CD8-positive, alpha-beta memory T cell (primary cell): Measurements from ENCODE around the gene SPRN. TPM values are rescaled to one million over a fixed set of nuclear protein-coding genes. Genes with fewer than 3 reads are reported as not detected.

Experiments
- CTCF ChIA-PET: fragments of 350-600 bp; sonication (Branson Sonifier 250); formaldehyde crosslinking; loops from one replicate; lab custom pipeline; 2021; ENCODE audit warnings: antibody characterized with exemption; lab: Charles Lee
- POLR2A ChIA-PET: fragments of 350-600 bp; sonication (Branson Sonifier 250); formaldehyde crosslinking; loops from one replicate; lab custom pipeline; 2021; ENCODE audit warnings: antibody characterized with exemption; lab: Charles Lee
- DNase-seq, 5 donors: peaks; one replicate each; pipeline versions ENCODE4 v3.0.0 to v3.0.0-alpha.2; 2020 to 2022; ENCODE audit warnings: mixed read lengths in 1 of 5
- H3K27ac ChIP-seq: one replicate; pipeline ENCODE4 v1.7.0; 2013; ENCODE audit warnings: low read depth, mild to moderate bottlenecking, low read length, moderate library complexity
- H3K27me3 ChIP-seq: 2 replicates; pipeline ENCODE4 v1.7.0; 2013; ENCODE audit warnings: low read length, mild to moderate bottlenecking; ENCODE audit not compliant: insufficient read depth, poor library complexity, severe bottlenecking
- H3K36me3 ChIP-seq: 2 replicates; pipeline ENCODE4 v1.7.0; 2013; ENCODE audit warnings: mild to moderate bottlenecking, low read length, moderate library complexity; ENCODE audit not compliant: insufficient read depth
- H3K4me1 ChIP-seq: 2 replicates; pipeline ENCODE4 v1.7.0; 2013; ENCODE audit warnings: mild to moderate bottlenecking, low read length, moderate library complexity; ENCODE audit not compliant: insufficient read depth
- H3K4me3 ChIP-seq: 2 replicates; pipeline ENCODE4 v1.7.0; 2013; ENCODE audit warnings: mild to moderate bottlenecking, low read length
- H3K9me3 ChIP-seq: 2 replicates; pipeline ENCODE4 v1.7.0; 2013; ENCODE audit warnings: mild to moderate bottlenecking, low read length
- H3K27ac Mint-ChIP-seq, 8 donors: one replicate each; pipeline ENCODE4 v1.8.0; 2020 to 2021; ENCODE audit warnings: mixed read lengths in 8 of 8, mild to moderate bottlenecking in 6 of 8, inconsistent platforms in 3 of 8, moderate library complexity in 3 of 8
- H3K27me3 Mint-ChIP-seq, 2 donors: one replicate each; pipeline ENCODE4 v1.8.0; 2020 to 2021; ENCODE audit warnings: mixed read lengths in 2 of 2, mild to moderate bottlenecking in 1 of 2, moderate library complexity in 1 of 2
- H3K36me3 Mint-ChIP-seq, 3 donors: one replicate each; pipeline ENCODE4 v1.8.0; 2020 to 2021; ENCODE audit warnings: mixed read lengths in 3 of 3, inconsistent platforms in 1 of 3, mild to moderate bottlenecking in 1 of 3
- H3K4me1 Mint-ChIP-seq, 3 donors: one replicate each; pipeline ENCODE4 v1.8.0; 2020 to 2021; ENCODE audit warnings: mixed read lengths in 3 of 3, inconsistent platforms in 1 of 3, mild to moderate bottlenecking in 1 of 3
- H3K4me3 Mint-ChIP-seq, 7 donors: one replicate each; pipeline ENCODE4 v1.8.0; 2020 to 2021; ENCODE audit warnings: mixed read lengths in 7 of 7, mild to moderate bottlenecking in 6 of 7, moderate library complexity in 4 of 7, inconsistent platforms in 2 of 7
- H3K9me3 Mint-ChIP-seq, 5 donors: one replicate each; pipeline ENCODE4 v1.8.0; 2020 to 2022; ENCODE audit warnings: mixed read lengths in 5 of 5, mild to moderate bottlenecking in 3 of 5, moderate library complexity in 2 of 5, inconsistent platforms in 1 of 5
- polyA plus RNA-seq: library from polyadenylated mRNA; unstranded; fragments of 300-500 nt; fragmentation: Illumina TruSeq; gene quantifications from one replicate; pipeline ENCODE4 v1.2.3, GENCODE V29; 2021
- total RNA-seq, 2 experiments: library from RNA; stranded (reverse); gene quantifications; one replicate each; pipeline ENCODE4 v1.2.3, GENCODE V29; 2021

SPRN gene
- total and polyA plus RNA-seq, 3 experiments from 2014 or later, result 0.43 TPM; not detected in 2

- H3K27me3 ChIP-seq, result no peaks in the 10 kb centered on the region
- Mint-ChIP-seq H3K4me1 (peaks cover 0 to 6% (median 5%) of the 10 kb centered on the region in 3 donors), H3K27me3 (no peaks in the 10 kb centered on the region), H3K36me3 (peaks cover 0 to 1% (median 0%) of the 10 kb centered on the region in 3 donors), H3K9me3 (peaks cover 0 to 5% (median 2%) of the 10 kb centered on the region in 5 donors), H3K27ac (peak overlapping the region in 2 of 8 donors; percentile 6 to 73), H3K4me3 (peak overlapping the region in 6 of 7 donors; percentile 41 to 81 (median 78))
- no peak overlapping the region for H3K27ac ChIP-seq
- no peaks in the 10 kb centered on the region for H3K36me3 ChIP-seq
- no peak for DNase-seq
- H3K4me1 ChIP-seq, result no peaks in the 10 kb centered on the region
- CTCF ChIA-PET, result no interaction called here
- POLR2A ChIA-PET, result no interaction called here
- no peak overlapping the region for H3K4me3 ChIP-seq
- H3K9me3 ChIP-seq, result no peaks in the 10 kb centered on the region
Measured at GRCh38 chr10:133454204-133454893, 29.9 kb upstream of the SPRN start.

GRCh38 chr10:133453516-133454203 is 29.2 kb upstream of the SPRN start, which contains the start of gene SCART1:
SCART1 (plus strand) TSS chr10:133453945; CDS start chr10:133453998, 53 bp downstream.
- H3K36me3 ChIP-seq, result no peaks in the 10 kb centered on the region
- DNase-seq, result peak in 2 of 5 donors; percentile 53 to 56
- Mint-ChIP-seq H3K27ac (peak within 1 kb of the TSS in 6 of 8 donors; percentile 6 to 90 (median 72)), H3K36me3 (peaks cover under 1 to 3% (median 1%) of the 10 kb centered on the region in 3 donors), H3K27me3 (no peaks in the 10 kb centered on the region), H3K4me3 (peak within 1 kb of the TSS in 6 of 7 donors; percentile 41 to 83 (median 79)), H3K9me3 (peaks cover 2 to 11% (median 9%) of the 10 kb centered on the region in 5 donors), H3K4me1 (peaks cover 0 to 6% (median 5%) of the 10 kb centered on the region in 3 donors)
- no peaks in the 10 kb centered on the region for H3K27me3 ChIP-seq
- H3K9me3 ChIP-seq, result peaks cover under 1% of the 10 kb centered on the region
- no peak within 1 kb of the TSS for H3K4me3 ChIP-seq
- CTCF ChIA-PET, result no interaction called here
- H3K4me1 ChIP-seq, result no peaks in the 10 kb centered on the region
- H3K27ac ChIP-seq, result no peak within 1 kb of the TSS
- POLR2A ChIA-PET, result no interaction called here

DNA sequence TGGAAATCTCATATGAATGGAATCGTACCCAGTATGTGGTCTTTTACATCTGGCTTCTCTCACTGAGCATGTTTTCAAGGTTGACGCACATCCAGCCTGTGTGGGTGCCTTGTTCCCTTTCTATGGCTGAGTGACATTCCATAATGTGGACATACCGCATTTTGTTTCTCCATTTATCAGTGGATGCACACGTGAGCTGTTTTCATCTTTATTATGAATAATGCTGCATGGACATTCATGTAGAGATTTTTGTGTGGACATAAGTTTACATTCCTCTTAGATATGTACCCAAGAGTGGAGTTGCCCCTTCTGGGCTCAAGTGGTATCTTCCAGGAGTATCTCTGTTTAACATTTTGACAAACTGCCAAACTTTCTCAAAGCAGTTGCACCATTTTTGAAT is 28.0 kb upstream of the SPRN start:
- H3K27ac ChIP-seq, result no peak overlapping the region
- Mint-ChIP-seq H3K4me1 (peaks cover 0 to 6% (median 5%) of the 10 kb centered on the region in 3 donors), H3K4me3 (no peak overlapping the region), H3K27ac (peak overlapping the region in 3 of 8 donors; percentile 11 to 64 (median 24)), H3K27me3 (no peaks in the 10 kb centered on the region), H3K9me3 (peaks cover 14 to 23% (median 21%) of the 10 kb centered on the region in 5 donors), H3K36me3 (peaks cover 2 to 13% (median 9%) of the 10 kb centered on the region in 3 donors)
- H3K4me1 ChIP-seq, result no peaks in the 10 kb centered on the region
- peaks cover 9% of the 10 kb centered on the region for H3K9me3 ChIP-seq
- no peaks in the 10 kb centered on the region for H3K27me3 ChIP-seq
- H3K4me3 ChIP-seq, result no peak overlapping the region
- POLR2A ChIA-PET, result no interaction called here
- CTCF ChIA-PET, result no interaction called here
- H3K36me3 ChIP-seq, result no peaks in the 10 kb centered on the region
- no peak for DNase-seq

DNA sequence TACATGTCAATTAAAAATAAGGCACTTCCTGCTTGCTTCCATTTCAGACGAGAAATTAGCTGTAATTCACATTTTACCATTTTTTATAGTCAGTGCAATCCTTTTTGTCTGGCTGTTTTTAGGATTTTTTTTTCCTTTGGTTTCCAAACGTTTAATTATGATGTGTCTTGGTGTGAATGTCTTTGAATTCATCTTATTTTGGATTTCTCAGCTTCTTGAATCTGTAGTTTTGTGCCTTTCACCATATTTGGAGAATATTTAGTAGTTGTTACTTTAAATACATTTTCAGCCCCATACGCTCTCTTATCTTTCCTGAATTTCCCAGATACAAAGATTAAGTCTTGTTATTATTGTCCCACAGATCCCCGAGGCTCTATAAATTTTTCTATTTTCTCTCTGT is 26.9 kb upstream of the SPRN start:
- Mint-ChIP-seq H3K9me3 (peaks cover 22 to 32% (median 30%) of the 10 kb centered on the region in 5 donors), H3K27ac (no peak overlapping the region), H3K4me3 (no peak overlapping the region), H3K36me3 (peaks cover 2 to 21% (median 9%) of the 10 kb centered on the region in 3 donors), H3K27me3 (no peaks in the 10 kb centered on the region), H3K4me1 (peaks cover 0 to 11% (median 5%) of the 10 kb centered on the region in 3 donors)
- no peak overlapping the region for H3K27ac ChIP-seq
- no peak overlapping the region for H3K4me3 ChIP-seq
- DNase-seq, result no peak
- no peaks in the 10 kb centered on the region for H3K36me3 ChIP-seq
- ChIA-PET POLR2A (no interaction called here), CTCF (no interaction called here)
- no peaks in the 10 kb centered on the region for H3K27me3 ChIP-seq
- no peaks in the 10 kb centered on the region for H3K4me1 ChIP-seq
- H3K9me3 ChIP-seq, result peaks cover 9% of the 10 kb centered on the region

GRCh38 chr10:133448120-133448519 is 23.7 kb upstream of the SPRN start:
- POLR2A ChIA-PET, result no interaction called here
- H3K4me1 Mint-ChIP-seq, result peaks cover 3 to 7% (median 3%) of the 10 kb centered on the region in 3 donors

DNA sequence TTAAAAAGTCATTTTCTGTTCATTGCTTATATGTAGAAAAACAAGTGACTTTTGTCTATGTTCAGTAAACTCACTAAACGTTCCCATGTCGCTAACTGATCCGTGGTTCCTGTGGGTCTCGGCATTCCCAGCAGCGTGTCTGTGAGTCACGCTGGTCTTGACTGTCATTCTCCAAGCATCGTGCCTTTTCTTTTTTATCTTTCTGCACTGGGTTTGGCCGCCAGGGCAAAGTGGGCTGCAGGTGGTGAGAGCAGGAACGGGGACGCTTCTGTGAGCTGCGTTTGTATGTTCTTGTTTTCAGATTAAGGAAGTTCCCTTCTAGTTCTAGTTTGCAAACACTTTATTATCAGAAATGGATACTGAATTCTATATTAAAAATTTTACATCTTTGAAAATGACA is 22.6 kb upstream of the SPRN start:
- POLR2A ChIA-PET, result no interaction called here
- CTCF ChIA-PET, result no interaction called here
- Mint-ChIP-seq H3K4me3 (no peak overlapping the region), H3K36me3 (peaks cover 5 to 31% (median 9%) of the 10 kb centered on the region in 3 donors), H3K4me1 (peaks cover 13 to 16% (median 14%) of the 10 kb centered on the region in 3 donors), H3K27me3 (peaks cover 0 to 3% of the 10 kb centered on the region in 2 donors), H3K9me3 (peaks cover 26 to 37% (median 30%) of the 10 kb centered on the region in 5 donors), H3K27ac (no peak overlapping the region)
- no peaks in the 10 kb centered on the region for H3K27me3 ChIP-seq
- H3K27ac ChIP-seq, result no peak overlapping the region
- no peak for DNase-seq
- no peak overlapping the region for H3K4me3 ChIP-seq
- H3K36me3 ChIP-seq, result no peaks in the 10 kb centered on the region
- peaks cover 9% of the 10 kb centered on the region for H3K9me3 ChIP-seq
- no peaks in the 10 kb centered on the region for H3K4me1 ChIP-seq

More at GRCh38 chr10:133448120-133448519, 23.7 kb upstream of the SPRN start:
- no peak overlapping the region for H3K27ac Mint-ChIP-seq
- H3K36me3 ChIP-seq, result no peaks in the 10 kb centered on the region
- H3K27ac ChIP-seq, result no peak overlapping the region
- peaks cover 26 to 37% (median 30%) of the 10 kb centered on the region in 5 donors for H3K9me3 Mint-ChIP-seq
- DNase-seq, result no peak
- H3K4me3 ChIP-seq, result no peak overlapping the region
- peaks cover 0 to 3% of the 10 kb centered on the region in 2 donors for H3K27me3 Mint-ChIP-seq
- H3K9me3 ChIP-seq, result peaks cover 9% of the 10 kb centered on the region
- no peaks in the 10 kb centered on the region for H3K4me1 ChIP-seq
- CTCF ChIA-PET, result no interaction called here
- H3K4me3 Mint-ChIP-seq, result no peak overlapping the region
- H3K36me3 Mint-ChIP-seq, result peaks cover 4 to 21% (median 9%) of the 10 kb centered on the region in 3 donors
- H3K27me3 ChIP-seq, result no peaks in the 10 kb centered on the region

GRCh38 chr10:133445751-133446708 is 21.6 kb upstream of the SPRN start:
- Histone ChIP-seq H3K9me3 (peaks cover 9% of the 10 kb centered on the region), H3K27ac (no peak overlapping the region), H3K4me3 (no peak overlapping the region), H3K4me1 (no peaks in the 10 kb centered on the region), H3K36me3 (no peaks in the 10 kb centered on the region), H3K27me3 (no peaks in the 10 kb centered on the region)
- H3K4me1 Mint-ChIP-seq, result peaks cover 16 to 21% (median 19%) of the 10 kb centered on the region in 3 donors
- peaks cover 26 to 37% (median 30%) of the 10 kb centered on the region in 5 donors for H3K9me3 Mint-ChIP-seq
- H3K36me3 Mint-ChIP-seq, result peaks cover 5 to 31% (median 9%) of the 10 kb centered on the region in 3 donors
- no peak overlapping the region for H3K4me3 Mint-ChIP-seq
- DNase-seq, result peak in 1 of 5 donors; percentile 38
- peaks cover 0 to 5% of the 10 kb centered on the region in 2 donors for H3K27me3 Mint-ChIP-seq
- ChIA-PET CTCF (no interaction called here), POLR2A (no interaction called here)
- H3K27ac Mint-ChIP-seq, result no peak overlapping the region
